NCI-H1417 treated with DMSO at 0.1 percent for 48 hours (cell line): ENCODE data around the gene EFCAB13.

Source experiments
- DNase-seq: peaks from one replicate; lab custom pipeline; 2025; lab: John Stamatoyannopoulos, UW

The EFCAB13 gene, protein sequence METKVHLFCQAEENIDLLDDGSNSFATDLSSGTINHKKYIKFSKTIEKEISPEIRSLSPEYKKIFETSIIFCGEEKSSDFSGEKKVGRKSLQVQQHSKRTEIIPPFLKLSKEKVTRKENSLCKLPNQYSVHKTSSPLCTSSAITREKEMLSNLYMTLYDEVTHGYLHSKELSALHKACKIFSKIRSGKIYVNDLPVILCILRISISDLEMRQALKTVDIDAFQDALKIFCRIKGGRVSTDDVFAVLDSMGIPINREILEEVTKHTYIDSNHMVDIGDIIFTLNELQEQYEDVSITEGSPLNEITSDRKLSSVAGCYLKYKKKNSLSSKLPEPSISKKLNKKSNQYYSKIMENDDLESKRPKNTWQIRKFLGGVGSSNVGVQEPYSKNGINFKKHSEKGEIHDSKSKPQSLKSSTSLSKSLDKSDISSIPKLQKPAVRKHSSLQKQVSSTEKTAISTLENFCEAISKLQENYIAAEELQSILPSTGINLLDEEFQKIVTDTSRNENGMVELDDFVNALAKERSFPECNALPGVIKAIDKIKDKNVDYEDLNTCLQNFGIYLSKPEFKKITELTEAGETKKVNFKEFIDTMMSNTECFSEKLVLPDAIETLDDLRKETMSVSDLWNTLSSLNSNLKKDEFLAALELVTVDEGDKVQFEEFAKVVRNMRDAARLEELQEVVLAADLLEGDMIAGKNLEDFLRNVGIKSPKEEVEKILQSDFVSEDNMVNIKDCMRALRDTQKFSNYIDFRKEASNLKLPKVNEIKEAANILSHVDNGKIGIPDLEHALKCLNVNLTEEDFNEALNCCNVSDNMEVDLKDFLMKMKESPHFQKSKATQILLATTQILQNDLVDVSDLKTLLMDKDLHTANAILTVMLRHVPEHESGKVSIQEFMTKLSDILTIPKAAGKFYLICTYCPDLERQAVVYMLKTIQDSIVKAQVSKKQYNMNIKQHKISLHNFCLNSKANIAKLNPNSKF

DNA sequence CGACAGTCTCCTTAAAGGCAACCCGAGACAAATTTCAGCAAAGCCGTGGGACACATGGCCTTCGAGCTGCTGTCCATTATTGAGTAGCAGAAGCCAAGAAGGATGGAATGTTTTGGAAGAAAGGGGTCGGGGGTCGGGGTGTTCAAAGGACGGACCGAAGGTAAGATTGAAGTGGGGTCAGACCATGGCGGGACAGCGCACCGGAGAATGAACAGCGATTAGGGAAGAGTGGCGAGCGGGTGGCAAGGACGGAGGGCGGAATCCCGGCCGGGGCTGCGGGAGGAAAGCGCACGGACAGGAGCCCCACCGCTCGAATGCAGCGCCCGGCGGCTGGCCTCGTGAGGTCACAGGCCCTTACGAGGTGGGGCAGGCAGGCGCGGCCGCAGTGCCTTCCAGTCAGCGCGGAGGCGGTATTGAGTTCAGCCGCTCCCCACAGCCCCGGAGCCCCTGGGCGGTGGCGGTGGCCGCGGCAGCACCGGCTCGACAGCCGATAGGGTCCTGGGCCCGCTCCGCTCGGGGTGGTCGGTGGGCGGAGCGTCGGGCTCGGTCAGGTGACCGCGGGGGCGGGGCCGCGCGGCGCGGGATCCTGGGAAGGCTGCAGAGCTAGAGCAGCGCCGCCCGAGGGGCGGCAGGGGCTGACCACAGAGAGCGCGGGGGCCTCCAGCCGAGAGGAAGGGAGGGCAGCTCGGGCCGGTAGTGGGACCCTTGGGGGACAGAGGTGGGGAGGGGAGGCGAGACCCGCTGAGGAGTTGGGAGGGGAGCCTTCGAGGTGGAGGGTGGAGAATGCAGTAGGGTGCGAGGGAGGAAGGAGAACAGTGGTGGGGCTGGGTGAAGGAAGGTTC, at the start of gene EFCAB13:
TSS of gene EFCAB13 (plus strand) at position 574 of the 842 bp plus-strand sequence. CDS start 4,399 bp downstream, outside the sequence.
- peak; percentile 78 for DNase-seq

DNA sequence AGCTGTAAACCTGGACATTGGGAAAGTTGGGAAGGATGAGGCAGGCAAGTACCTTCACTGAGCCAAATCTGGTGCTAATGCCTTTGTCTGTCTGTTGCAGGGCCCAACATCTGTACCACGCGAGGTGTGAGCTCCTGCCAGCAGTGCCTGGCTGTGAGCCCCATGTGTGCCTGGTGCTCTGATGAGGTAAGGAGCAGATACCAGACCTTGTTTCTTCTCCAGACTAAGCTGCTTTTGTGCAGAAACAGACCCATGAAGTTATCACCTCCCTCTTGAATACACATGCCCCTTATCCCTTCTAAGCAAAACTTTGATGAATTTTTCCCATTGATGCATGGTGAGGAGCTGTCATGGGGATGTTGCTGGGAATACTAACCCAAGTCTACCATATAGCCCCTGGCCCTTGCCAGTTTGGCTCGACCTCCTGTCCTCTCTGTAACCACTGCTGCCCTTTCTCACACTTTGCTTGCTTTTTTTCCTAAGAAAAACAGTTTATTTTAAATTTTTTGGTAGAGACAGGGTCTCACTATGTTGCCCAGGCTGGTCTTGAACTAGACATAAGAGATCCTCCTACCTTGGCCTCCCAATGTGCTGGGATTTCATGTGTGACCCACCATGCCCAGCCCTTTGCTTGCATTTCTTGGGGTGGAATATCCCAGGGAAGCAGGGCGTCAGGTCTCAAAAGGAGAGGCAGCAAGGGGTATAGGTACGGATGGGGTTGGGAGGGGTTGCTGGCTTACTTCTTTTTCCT, 49.3 kb upstream of the EFCAB13 start:
- DNase-seq = no peak

DNA sequence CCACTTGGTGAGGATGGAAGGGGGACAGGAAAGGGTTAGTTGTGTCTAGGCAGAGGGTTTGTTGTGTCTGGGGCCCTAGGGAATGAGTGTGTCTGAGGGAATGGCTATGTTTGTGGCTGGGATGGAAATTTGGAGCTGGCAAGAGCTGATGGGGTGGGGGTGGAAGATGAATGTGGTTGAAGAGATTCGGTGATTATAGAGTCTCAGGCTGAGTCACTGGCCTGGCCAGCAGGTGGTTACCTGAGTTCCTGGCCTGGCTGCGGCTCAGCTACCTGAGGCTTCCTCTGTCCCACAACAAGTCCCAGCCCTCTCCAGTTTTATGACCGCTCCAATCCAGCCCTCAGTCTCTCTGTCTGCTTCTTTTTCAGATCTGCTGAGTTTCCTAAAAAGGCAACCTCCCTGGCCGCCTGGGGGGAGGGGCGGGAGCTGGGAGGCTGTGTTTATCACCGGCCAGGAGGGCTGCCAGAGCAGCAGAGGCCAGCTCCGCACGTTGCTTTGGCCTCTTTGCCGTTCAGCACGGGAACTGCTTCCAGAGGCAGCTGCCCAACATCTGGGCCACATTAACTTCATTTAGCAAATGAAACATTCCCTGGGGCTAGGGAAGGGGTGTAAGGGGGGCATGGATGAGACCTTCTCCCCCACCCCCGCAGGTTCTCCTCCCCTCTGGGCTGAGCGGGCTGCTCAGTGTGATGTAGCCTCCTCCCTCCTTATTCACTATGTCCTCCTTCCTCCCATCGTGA, 48.3 kb upstream of the EFCAB13 start:
- DNase-seq = no peak

DNA sequence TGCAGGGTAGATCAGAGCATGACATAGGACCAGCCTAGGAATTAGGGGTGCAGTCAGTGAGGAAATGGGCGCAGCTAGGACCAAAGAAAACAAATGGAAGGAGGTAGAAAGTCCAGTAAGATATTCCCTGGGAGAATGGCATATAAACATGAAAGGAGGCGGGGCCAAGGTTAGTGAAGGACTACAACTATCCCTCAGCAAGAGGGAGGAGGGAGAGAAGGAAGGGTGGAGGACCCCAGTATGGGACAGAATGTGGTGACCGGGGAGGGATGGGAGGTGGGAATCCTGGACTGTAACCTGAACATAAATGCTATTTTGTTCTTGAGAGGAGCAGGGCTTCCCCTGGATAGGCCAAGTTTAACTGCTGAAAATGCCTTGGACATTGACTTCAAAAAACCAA, 47.3 kb upstream of the EFCAB13 start:
- no peak for DNase-seq

DNA sequence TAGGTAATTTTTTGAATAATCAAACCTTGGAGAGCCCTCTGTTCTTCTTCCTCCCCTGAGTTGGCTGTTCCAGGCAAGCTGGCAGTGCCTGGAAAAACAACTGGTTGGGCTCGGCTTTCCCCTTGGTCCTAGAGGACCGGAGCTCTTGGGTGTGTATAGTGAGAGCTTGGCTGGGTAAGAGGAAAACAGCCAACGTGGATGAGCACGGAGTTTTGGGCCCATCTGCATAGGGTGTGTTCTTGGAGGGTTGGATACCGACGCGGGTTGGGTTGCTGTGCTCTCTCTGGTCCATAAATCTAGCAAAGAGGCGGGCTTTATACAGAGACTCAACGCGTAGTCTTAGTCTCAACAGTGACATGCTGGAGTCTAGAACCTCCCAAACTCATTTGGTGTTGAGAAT, 46.9 kb upstream of the EFCAB13 start:
- no peak for DNase-seq

DNA sequence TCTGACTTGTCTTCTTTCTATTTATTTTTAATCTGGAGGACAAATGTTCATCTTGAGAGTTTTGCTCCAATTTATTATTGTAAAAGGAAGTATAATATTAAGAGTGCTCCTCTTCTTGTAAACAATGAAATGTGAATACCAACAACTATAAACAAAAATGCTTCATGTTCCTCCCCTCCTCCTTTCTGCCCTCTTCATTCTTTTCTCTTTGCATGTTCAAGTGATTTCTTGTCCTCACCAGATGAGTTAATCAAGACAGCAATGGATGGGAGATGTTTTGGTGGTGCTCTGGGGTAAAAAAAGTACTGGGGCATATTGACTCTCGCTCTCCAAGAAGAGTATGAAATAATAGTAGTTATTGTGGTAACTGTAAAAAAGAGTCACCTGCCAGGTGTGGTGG, 45.8 kb upstream of the EFCAB13 start:
- DNase-seq = no peak

DNA sequence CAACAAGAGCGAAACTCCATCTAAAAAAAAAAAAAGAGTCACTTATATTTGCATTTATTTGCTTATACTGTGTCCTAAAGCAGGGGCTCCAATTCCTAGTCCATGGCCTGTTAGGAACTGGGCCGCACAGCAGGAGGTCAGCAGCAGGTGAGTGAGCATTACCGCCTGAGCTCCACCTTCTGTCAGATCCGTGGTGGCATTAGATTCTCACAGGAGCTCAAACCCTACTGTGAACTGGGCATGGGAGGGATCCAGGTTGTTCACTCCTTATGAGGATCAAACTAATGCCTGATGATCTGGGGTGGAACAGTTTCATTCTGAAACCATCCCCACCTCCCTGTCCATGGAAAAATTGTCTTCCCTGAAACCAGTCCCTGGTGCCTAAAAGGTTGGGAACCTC, 45.2 kb upstream of the EFCAB13 start:
- no peak for DNase-seq

DNA sequence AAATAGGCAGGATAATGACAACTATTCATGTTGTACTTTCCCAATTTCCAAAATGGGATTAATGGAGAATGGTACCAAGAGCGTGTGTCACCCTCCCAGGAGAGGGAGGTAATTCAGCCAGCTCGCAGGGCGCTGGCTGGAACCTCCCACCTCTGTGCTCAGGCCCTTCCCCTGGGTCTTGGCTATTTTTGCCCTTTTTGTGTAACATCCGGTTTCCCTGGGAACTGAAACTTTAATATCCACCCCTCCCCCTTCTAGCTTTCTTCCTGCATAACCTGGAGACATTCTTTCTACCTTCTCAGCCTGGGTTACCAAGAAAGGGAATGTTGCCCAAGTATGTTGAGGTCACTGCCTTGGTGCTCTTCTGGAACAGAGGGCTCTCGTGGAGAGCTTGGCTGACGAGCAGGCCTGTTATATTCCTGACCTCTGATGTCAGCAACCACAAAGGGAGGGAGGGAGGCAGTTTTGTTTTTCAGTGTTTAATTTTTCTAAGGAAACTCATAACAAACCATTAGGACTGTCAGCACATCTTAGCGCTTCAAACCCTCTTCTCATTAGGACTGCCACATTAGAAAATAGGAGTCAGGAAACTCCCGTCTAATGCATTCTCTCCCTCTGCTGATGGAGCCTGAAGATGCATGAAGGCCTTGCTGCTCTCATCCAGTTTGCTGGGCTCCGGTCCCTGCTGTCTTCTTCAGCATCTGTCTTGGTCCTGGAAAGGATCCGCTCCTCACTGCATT, 44.5 kb upstream of the EFCAB13 start:
- DNase-seq = no peak

DNA sequence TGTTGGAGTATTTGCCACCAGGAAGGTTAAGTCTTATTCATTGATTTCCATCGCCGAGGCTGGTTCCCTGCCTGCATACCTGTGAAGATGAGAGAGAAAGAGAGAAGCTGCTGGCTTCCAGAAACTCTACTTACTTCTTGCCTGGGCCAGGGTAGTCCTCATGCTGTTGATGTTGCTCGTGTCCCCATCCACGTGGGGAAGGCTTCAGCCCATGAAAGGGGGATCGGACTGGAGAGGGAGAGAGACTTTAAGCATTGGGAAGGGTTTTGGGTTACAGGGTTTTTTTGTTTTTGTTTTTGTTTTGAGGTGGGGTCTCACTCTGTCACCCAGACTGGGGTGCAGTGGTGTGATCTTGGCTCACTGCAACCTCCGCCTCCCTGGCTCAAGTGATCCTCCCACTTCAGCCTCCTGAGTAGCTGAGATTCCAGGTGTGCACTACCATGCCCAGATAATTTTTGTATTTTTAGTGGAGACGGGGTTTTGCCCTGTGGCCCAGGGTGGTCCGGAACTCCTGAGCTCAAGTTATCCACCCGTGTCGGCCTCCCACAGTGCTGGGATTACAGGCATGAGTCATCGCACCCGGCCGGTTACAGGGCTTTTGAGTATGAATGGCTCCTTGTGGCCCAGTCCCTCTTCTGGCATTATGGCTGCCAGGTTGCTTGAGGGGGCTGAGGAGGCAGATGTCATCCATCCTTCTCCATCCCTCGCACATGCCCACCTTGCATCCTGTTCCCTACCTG, 43.5 kb upstream of the EFCAB13 start:
- DNase-seq = no peak

DNA sequence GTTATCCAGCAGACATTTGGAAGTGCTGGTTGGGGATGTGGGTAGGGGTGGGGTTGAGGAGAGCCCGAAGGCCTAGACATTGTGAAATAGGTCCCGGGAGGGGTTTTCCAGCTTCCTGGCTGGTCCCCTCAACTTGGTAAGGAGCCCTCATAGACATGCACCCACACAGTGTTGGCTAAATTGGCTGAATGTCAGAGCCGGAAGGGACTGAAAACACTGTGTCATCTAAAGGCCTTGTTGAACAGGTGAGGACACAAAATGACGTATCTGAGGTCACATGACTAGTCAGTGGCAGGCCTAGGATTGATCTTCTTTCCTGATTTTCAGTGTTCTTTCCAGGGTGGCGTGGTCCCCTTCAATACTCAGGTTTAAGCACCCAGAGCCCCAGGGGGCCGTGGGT, 42.5 kb upstream of the EFCAB13 start:
- no peak for DNase-seq

DNA sequence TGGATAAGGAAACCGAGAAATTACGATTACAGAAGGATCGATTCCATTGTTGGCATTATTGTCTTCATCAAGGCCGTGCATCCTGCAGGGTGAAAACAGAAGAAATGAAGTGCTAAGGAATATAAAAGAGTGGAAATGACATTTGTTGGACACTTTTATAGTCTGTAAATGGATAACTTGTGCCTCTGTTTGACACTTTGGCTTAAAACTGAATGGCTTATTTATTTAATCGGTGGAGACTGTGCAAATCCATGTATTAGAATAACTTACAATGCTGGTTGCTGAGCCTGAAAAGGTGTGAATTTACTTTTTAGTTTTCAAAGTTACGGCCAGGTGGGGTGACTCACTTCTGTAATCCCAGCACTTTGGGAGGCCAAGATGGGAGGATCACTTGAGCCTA, 38.8 kb upstream of the EFCAB13 start:
- no peak for DNase-seq

DNA sequence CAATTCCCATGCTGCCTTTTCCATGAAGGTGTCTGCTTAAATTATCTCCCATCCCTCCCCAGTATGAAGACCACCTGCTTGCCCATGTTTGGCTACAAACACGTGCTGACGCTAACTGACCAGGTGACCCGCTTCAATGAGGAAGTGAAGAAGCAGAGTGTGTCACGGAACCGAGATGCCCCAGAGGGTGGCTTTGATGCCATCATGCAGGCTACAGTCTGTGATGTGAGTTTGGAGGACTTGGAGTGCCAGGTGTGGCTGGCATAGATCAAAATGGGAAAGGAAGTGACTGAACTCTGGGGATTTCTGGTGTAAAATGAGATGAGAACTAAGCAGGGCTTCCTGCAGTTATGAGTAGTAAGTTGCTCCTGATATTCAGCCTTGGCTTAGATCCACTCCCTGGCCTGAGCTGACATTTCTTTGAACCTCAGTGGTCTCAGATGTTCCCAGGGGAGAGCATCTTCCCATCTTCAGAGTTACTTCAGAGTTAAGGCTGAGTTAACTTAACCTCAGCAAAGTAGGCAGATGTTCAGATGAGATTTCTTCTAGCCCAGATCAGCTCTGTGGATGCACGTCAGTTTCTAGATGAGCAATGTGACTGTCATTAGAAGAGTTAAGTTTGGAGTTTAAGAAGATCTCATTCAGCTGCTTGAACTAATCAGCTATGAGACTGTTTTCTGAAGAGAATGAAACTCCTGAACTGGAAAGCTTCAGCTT, 37.4 kb upstream of the EFCAB13 start:
- no peak for DNase-seq

DNA sequence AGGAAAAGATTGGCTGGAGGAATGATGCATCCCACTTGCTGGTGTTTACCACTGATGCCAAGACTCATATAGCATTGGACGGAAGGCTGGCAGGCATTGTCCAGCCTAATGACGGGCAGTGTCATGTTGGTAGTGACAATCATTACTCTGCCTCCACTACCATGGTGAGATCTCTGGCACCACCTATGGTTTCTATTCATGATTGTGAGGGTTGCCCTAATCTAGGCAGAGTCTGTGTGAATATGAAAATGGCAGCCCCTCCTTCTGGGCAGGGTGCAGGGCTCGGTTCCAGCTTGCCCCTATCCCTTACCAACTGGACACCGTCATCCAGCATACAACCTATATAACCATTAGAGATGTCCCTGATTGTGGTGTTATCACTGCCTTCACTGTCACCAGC, 36.7 kb upstream of the EFCAB13 start:
- no peak for DNase-seq

DNA sequence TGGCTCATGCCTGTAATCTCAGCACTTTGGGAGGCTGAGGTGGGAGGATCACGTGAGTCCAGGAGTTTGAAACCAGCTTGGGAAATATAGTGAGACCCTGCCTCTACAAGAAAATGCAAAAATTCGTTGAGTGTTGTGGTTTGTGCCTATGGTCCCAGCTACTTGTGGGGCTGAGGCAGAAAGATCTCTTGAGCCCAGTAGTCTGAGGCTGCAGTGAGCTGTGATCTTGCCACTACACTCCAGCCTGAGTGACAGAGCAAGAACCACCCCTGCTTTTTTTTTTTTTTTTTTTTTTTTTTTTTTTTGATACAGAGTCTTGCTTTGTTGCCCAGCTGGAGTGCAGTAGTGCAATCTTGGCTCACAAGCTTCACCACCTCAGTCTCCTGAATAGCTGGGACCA, 36.1 kb upstream of the EFCAB13 start:
- DNase-seq = no peak

DNA sequence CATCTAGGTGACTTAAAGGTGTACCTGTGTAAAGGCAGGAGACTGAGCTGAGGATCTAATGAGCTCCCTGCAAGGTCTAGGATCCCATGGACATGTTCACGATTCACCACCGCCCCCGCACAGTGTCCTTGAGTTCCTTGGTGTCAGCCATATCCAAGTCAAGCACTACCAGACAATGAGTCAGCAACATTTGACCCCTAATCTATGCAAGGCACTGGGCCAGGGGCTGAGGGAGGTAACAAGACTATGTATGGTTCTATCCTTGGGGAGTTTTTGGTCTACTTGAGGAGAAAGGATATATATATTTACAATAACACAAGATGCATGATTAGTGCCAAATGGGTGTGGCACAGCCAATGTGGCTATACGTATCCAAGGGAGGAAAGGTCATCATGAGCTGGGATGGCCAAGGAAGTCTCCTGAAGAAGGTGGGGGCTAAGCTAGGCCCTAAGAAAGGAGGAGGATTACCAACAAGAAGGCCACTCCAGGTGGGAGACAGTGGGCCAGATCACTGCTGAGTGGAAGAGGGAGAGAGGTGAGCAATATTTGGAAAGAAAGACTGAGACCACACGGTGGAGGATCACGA, 35.1 kb upstream of the EFCAB13 start:
- DNase-seq = no peak

DNA sequence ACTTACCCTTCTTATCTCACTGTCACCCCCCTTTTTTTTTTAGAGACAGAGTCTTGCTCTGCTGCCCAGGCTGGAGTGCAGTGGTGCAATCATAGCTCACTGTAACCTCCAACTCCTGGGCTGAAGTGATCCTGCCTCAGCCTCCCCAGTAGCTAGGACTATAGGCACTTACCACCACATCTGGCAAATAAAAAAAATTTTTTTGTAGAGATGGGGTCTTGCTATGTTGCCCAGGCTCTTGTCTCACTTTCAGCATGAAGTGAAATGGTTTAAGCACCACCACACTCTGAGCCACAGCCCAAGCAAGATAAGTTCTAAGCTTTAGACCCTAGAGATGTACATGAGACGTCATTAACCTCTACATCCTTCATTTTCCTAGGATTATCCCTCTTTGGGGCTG, 34.5 kb upstream of the EFCAB13 start:
- no peak for DNase-seq

DNA sequence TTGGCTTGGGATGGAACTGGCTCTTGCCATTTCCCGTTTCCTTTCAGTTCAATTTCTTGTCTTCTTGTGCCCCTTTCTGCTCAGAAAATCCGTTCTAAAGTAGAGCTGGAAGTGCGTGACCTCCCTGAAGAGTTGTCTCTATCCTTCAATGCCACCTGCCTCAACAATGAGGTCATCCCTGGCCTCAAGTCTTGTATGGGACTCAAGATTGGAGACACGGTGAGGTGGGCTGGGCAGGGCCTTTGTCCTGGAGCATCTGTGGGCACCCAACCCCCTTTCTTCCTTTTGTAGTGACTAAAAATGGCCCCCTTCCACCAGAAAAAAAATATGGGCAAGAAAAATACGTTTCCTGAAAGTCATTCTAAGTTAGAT, 32.9 kb upstream of the EFCAB13 start:
- no peak for DNase-seq

DNA sequence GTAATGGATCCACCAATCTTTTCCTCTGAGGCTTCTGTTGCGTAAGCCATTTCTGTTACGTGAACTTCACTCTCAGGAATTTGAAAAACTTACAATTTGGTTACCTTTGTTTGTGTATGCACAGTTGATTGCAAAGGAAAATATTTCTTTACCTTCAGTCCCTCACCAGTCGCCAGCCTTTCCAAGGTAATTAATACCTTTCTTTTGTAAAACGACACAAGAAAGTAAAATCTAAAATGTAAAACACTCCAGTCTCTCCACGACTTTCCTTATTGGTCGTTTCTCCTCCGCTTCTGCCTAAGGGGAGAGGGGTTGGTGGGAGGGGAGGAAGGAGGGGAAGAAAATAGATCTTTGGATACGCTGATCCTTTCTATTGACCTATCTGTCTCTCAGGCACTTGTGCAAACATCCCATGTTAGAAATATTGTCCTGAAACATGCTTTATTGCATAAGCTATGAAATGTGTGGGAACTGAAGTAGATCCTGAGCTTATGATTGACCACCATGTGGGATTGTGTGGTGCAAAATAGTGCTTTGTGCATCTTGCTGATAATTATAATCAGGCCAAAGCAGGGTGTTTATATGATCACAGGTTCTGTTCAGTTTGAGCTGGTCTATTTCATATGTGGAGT, 32.4 kb upstream of the EFCAB13 start:
- DNase-seq = no peak
